AG04449 (cell line): ENCODE data around the gene AK8.

Source experiments
- CTCF ChIA-PET: fragments of 350-600 bp; formaldehyde crosslinking; extraction: SDS; loops from one replicate; lab custom pipeline; 2021; ENCODE audit warnings: antibody characterized with exemption; lab: Yijun Ruan, JAX
- POLR2A ChIA-PET: fragments of 400-600, 350-600 bp; formaldehyde crosslinking; extraction: SDS; loops from one replicate; lab custom pipeline; 2020; ENCODE audit warnings: antibody characterized with exemption, inconsistent platforms; lab: Yijun Ruan, JAX
- DNase-seq: peaks from one replicate; pipeline ENCODE4 v3.0.0-alpha.2; 2010; ENCODE audit warnings: low read depth, low spot score
- H3K4me3 ChIP-seq: 2 replicates; pipeline ENCODE4 v1.5.1; 2011; ENCODE audit warnings: low read depth, mild to moderate bottlenecking, control low read depth, low read length
- CTCF ChIP-seq: IDR thresholded peaks from one replicate; pipeline ENCODE4 v1.5.1; 2011; ENCODE audit warnings: mild to moderate bottlenecking, moderate library complexity, low read length, control low read depth, inconsistent platforms; ENCODE audit not compliant: insufficient read depth; ENCODE audit errors: missing control alignments

AK8 gene

GRCh38 chr9:132770770-132771310, 107.2 kb downstream of the AK8 start:
- POLR2A ChIA-PET, result no interaction called here
- no peak for TF ChIP-seq CTCF
- peak overlapping the region; percentile 76 for H3K4me3 ChIP-seq
- DNase-seq, result no peak
- CTCF ChIA-PET, result interaction anchor here (1.0 kb wide), 1 partner anchor 13 kb away, joined by 4 read pairs; no protein-coding TSS in a partner anchor

GRCh38 chr9:132769906-132770769, 107.9 kb downstream of the AK8 start:
- no peak for TF ChIP-seq CTCF
- no peak for DNase-seq
- peak overlapping the region; percentile 76 for H3K4me3 ChIP-seq
- ChIA-PET CTCF (interaction anchor here (0.9 to 1.4 kb wide), 8 partner anchors 11 to 203 kb away, joined by 3 to 5 read pairs (median 4); no protein-coding TSS in a partner anchor), POLR2A (interaction anchor here (1.2 kb wide), 1 partner anchor 99 kb away, joined by 3 read pairs; the partner anchor contains the start of gene GTF3C4)

GRCh38 chr9:132768932-132769905, 108.9 kb downstream of the AK8 start:
- TF ChIP-seq CTCF, result peak; percentile 53
- DNase-seq, result no peak
- ChIA-PET CTCF (interaction anchor here (0.6 to 1.8 kb wide), 12 partner anchors 11 to 204 kb away, joined by 3 to 5 read pairs (median 4); no protein-coding TSS in a partner anchor), POLR2A (interaction anchor here (0.7 to 1.2 kb wide), 2 partner anchors 99 to 121 kb away, joined by 3 read pairs; partner anchors contain the start of gene GTF3C4)
- peak overlapping the region; percentile 76 for H3K4me3 ChIP-seq

- TF ChIP-seq CTCF, result no peak
- H3K4me3 ChIP-seq, result no peak overlapping the region
- ChIA-PET CTCF (no interaction called here), POLR2A (no interaction called here)
- no peak for DNase-seq
These were observed 114.5 kb downstream of the AK8 start for GRCh38 chr9:132763574-132763973.

GRCh38 chr9:132762896-132763295, 115.2 kb downstream of the AK8 start:
- ChIA-PET POLR2A (no interaction called here), CTCF (no interaction called here)
- no peak overlapping the region for H3K4me3 ChIP-seq
- no peak for TF ChIP-seq CTCF
- DNase-seq, result no peak
